Heart left ventricle (tissue), 13 donors: Measurements from ENCODE around the gene ISG20L2.

ENCODE experiments used
- POLR2A ChIP-seq, 2 donors: fragments of 450-650 bp; IDR thresholded peaks; one replicate each; pipeline ENCODE4 v1.6.1; 2017; ENCODE audit warnings: antibody characterized with exemption in 2 of 2, mild to moderate bottlenecking in 2 of 2, moderate library complexity in 2 of 2
- TF ChIP-seq, protein P1 (sequence below), 12 donors: fragments of 200-600 bp; sonication (generic) in 4 of 12; IDR thresholded peaks; one replicate each; pipeline versions ENCODE4 v1.5.0 to v1.8.0; 2018 to 2022; ENCODE audit warnings: antibody characterized with exemption in 12 of 12, mild to moderate bottlenecking in 5 of 12
- donor health status: ischemic (EF 13 %, LVEDD 7.1; RV severe dilation, severe dysfunction).
- donor health status: DM: no; HTN: yes; CAD: no.
- donor health status: DM: no; HTN: no; CAD: no.
- donor health status: ischemic (EF 25% LVEDD 6.9; RV normal size, moderate dysfunction).
- donor health status: ischemic (EF 25% LVEDD 5.7; RV mildly dilated, moderate dysfunction).
- donor health status: ischemic (EF 35%, LVEDD 5.7; RV mildly dilated, moderate dysfunction).
- donor health status: nonischemic (EF 11% LVEDD 7.7; RV severe dilation, severe dysfunction).
- donor health status: DM: yes; HTN: yes; CAD: no.
- donor health status: PGD.
- donor health status: ischemic (EF 29% LVEDD 5.4; RV normal size, mild dysfunction).
- donor health status: nonischemic (EF 23%, LVEDD 6.1; RV moderate dilation, normal function).

GRCh38 chr1:156744344-156744743, 15.8 kb upstream of the ISG20L2 start:
- TF ChIP-seq, protein P1, sequence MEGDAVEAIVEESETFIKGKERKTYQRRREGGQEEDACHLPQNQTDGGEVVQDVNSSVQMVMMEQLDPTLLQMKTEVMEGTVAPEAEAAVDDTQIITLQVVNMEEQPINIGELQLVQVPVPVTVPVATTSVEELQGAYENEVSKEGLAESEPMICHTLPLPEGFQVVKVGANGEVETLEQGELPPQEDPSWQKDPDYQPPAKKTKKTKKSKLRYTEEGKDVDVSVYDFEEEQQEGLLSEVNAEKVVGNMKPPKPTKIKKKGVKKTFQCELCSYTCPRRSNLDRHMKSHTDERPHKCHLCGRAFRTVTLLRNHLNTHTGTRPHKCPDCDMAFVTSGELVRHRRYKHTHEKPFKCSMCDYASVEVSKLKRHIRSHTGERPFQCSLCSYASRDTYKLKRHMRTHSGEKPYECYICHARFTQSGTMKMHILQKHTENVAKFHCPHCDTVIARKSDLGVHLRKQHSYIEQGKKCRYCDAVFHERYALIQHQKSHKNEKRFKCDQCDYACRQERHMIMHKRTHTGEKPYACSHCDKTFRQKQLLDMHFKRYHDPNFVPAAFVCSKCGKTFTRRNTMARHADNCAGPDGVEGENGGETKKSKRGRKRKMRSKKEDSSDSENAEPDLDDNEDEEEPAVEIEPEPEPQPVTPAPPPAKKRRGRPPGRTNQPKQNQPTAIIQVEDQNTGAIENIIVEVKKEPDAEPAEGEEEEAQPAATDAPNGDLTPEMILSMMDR (IDR thresholded peaks at IDR 0.05) = no peak
- no peak for TF ChIP-seq POLR2A (IDR thresholded peaks at IDR 0.05)
